ENCODE measurements around the gene BICD1.

GRCh38 chr12:32254260-32254956 lies 147.8 kb downstream of the BICD1 start:
- TF ChIP-seq POLR2A (IDR thresholded peaks at IDR 0.05; ENCODE audit: low read length) (no peak), GATA1 (IDR thresholded peaks at IDR 0.05; ENCODE audit: low read depth, low read length) (no peak)

Data from erythroblast (primary cell).